ENCODE results near the gene NCKAP5. TPM values are rescaled to one million over a fixed set of nuclear protein-coding genes. Genes with fewer than 3 reads are reported as not detected.
A peak's percentile ranks its signal among the peaks of the same experiment; 100 is the strongest.

The NCKAP5 gene
- total and polyA plus RNA-seq, 2 of the 13 experiments (the other 11 are each of a cell fraction or from before 2014, with no cell fraction given), result 0.01 TPM; not detected in 1

DNA sequence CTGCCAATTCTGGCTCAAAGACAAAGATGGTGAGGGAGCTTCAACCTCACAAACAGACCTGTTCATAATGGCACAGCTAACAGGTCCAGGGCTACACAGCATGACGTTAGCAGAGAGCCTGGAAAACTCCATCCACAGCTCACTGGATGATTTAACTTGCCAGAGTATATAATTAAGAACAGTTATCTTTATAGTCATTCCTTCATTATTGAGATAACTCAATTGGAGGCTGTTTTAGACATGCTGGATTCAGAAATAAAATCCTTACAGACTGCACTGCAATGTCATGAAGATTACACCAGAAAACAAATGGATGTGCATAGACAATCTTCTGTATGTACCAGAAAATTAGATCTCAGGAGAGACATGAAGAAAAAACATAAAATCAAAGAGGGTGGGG lies 843.1 kb downstream of the NCKAP5 start:
- H3K9me3 ChIP-seq (ENCODE audit: low read length), result peaks cover 17% of the 10 kb centered on the region; the same call in 1 of the 2 replicates
- no peak overlapping the region for H2AFZ ChIP-seq (ENCODE audit: low read length)
- H3K27me3 ChIP-seq (ENCODE audit: control insufficient read depth in 1 of 2, insufficient read depth in 2 of 2, low read length in 2 of 2), result no peaks in the 10 kb centered on the region
- 0% methylated on average over 1 of the region's 1 CpG for WGBS (ENCODE audit: low lambda C conversion rate)
- no peaks in the 10 kb centered on the region for H3K4me1 ChIP-seq (ENCODE audit: insufficient read depth, low read length)
- H3K4me3 ChIP-seq (replicated peaks in 1 of 3; ENCODE audit: insufficient read depth in 1 of 3, low read depth in 2 of 3, low read length in 3 of 3), result no peak overlapping the region
- no TSS peak for BruUV-seq (replicated peaks)
- no peaks in the 10 kb centered on the region for H3K36me3 ChIP-seq (replicated peaks in 1 of 2; ENCODE audit: control insufficient read depth in 1 of 2, insufficient read depth in 2 of 2, low read length in 2 of 2)
- no peaks in the 10 kb centered on the region for H4K20me1 ChIP-seq (ENCODE audit: insufficient read depth, low read length)
- CTCF ChIA-PET (ENCODE audit: low intra/inter-chr PET ratio, low total read pairs), result no interaction called here
- POLR2A ChIA-PET, result no interaction called here
- no peak overlapping the region for H3K9ac ChIP-seq (ENCODE audit: insufficient read depth, low read depth, low read length)
- H3K4me2 ChIP-seq (ENCODE audit: low read depth, low read length), result no peak overlapping the region
- in situ Hi-C loops (cut with HindIII; ENCODE audit: extremely low pct_ligation_motif_present, low pct_unique_long_range_greater_than_20kb), result no loop called here
- intact Hi-C loops (cut with micrococcal nuclease; ENCODE audit: unreplicated experiment), result no loop called here
- TF ChIP-seq ETV6 (CRISPR knock-in tag; conservative IDR thresholded peaks at IDR 0.05) (no peak), SMAD1 (CRISPR knock-in tag; IDR thresholded peaks at IDR 0.05; ENCODE audit: borderline replicate concordance, low read depth) (no peak), HDAC6 (IDR thresholded peaks at IDR 0.05; ENCODE audit: low read depth, low read length) (no peak), SMAD3 (CRISPR knock-in tag; IDR thresholded peaks at IDR 0.05) (no peak)
- no peak for ATAC-seq
- H3K79me2 ChIP-seq (ENCODE audit: insufficient read depth, low read length), result no peaks in the 10 kb centered on the region
- no peak for DNase-seq (ENCODE audit: low spot score)
- no peak overlapping the region for H3K27ac ChIP-seq (ENCODE audit: extremely low read length, insufficient read depth, low read length)
- FAIRE-seq, result no peak

DNA sequence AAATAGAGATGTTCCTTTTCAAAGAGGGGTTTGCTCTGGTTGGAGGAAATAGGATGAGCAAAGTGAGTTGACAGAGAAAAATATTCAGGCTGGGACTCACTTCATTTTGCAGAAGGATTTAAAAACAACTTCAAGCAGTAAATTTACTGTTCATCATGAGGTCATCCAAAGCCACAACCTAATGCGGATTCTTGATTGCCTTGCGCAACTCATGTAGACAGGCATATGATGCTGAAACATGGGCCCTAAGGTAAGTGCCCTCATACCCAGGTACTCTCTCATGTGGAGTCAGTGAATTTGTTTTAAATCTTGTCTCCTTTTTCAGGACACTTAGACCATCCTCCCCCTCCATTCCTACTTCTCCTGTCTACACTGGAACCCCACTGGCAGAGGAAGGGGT lies 846.3 kb downstream of the NCKAP5 start:
- ChIA-PET CTCF (ENCODE audit: low intra/inter-chr PET ratio, low total read pairs) (no interaction called here), POLR2A (no interaction called here)
- BruUV-seq (replicated peaks), result no TSS peak
- no peak overlapping the region for H3K4me3 ChIP-seq (replicated peaks in 1 of 3; ENCODE audit: insufficient read depth in 1 of 3, low read depth in 2 of 3, low read length in 3 of 3)
- no peak overlapping the region for H3K27ac ChIP-seq (ENCODE audit: extremely low read length, insufficient read depth, low read length)
- H3K36me3 ChIP-seq (replicated peaks in 1 of 2; ENCODE audit: control insufficient read depth in 1 of 2, insufficient read depth in 2 of 2, low read length in 2 of 2), result no peaks in the 10 kb centered on the region
- in situ Hi-C loops (cut with HindIII; ENCODE audit: extremely low pct_ligation_motif_present, low pct_unique_long_range_greater_than_20kb) (no loop called here), intact Hi-C loops (cut with micrococcal nuclease; ENCODE audit: unreplicated experiment) (no loop called here)
- FAIRE-seq (no peak), ATAC-seq (no peak), DNase-seq (ENCODE audit: low spot score) (no peak)
- WGBS (ENCODE audit: low lambda C conversion rate), result 90% methylated on average over 2 of the region's 2 CpGs
- H3K4me2 ChIP-seq (ENCODE audit: low read depth, low read length), result no peak overlapping the region
- 0 out of 2 replicates have a peak, but pooled peaks cover 9% of the 10 kb centered on the region for H3K9me3 ChIP-seq (ENCODE audit: low read length)
- no peaks in the 10 kb centered on the region for H3K79me2 ChIP-seq (ENCODE audit: insufficient read depth, low read length)
- no peak overlapping the region for H2AFZ ChIP-seq (ENCODE audit: low read length)
- no peaks in the 10 kb centered on the region for H4K20me1 ChIP-seq (ENCODE audit: insufficient read depth, low read length)
- no peak overlapping the region for H3K9ac ChIP-seq (ENCODE audit: insufficient read depth, low read depth, low read length)
- H3K27me3 ChIP-seq (ENCODE audit: control insufficient read depth in 1 of 2, insufficient read depth in 2 of 2, low read length in 2 of 2), result no peaks in the 10 kb centered on the region
- no peaks in the 10 kb centered on the region for H3K4me1 ChIP-seq (ENCODE audit: insufficient read depth, low read length)
- peak; percentile 57; the same call in 1 of the 2 replicates for TF ChIP-seq CEBPB (IDR thresholded peaks at IDR 0.05; ENCODE audit: borderline replicate concordance, low read depth, low read length)
- TF ChIP-seq, protein P1, sequence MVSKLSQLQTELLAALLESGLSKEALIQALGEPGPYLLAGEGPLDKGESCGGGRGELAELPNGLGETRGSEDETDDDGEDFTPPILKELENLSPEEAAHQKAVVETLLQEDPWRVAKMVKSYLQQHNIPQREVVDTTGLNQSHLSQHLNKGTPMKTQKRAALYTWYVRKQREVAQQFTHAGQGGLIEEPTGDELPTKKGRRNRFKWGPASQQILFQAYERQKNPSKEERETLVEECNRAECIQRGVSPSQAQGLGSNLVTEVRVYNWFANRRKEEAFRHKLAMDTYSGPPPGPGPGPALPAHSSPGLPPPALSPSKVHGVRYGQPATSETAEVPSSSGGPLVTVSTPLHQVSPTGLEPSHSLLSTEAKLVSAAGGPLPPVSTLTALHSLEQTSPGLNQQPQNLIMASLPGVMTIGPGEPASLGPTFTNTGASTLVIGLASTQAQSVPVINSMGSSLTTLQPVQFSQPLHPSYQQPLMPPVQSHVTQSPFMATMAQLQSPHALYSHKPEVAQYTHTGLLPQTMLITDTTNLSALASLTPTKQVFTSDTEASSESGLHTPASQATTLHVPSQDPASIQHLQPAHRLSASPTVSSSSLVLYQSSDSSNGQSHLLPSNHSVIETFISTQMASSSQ (IDR thresholded peaks at IDR 0.05; ENCODE audit: low read depth), result no peak
- TF ChIP-seq, protein P1 (CRISPR knock-in tag; IDR thresholded peaks at IDR 0.05; ENCODE audit: borderline replicate concordance), result no peak

All from HepG2 (cell line).